Stimulated activated naive CD8-positive, alpha-beta T cell treated with anti-CD3 and anti-CD28 coated beads, Interleukin-15, amount 100 ng/mL, for 72 hours (primary cell): Measurements from ENCODE around the gene AP3B1.
"Not testable (repeated sequence)": the region's sequence is repeated elsewhere in the genome, so short reads cannot be mapped to it uniquely, and the experiment has no call there.

Source experiments
- ATAC-seq: fragments of 150-1000 bp; cut with Tn5 transposase; 2 replicates; pipeline ENCODE4 v1.10.0; 2021; ENCODE audit warnings: mild to moderate bottlenecking, moderate library complexity
- DNase-seq, 2 donors: peaks; one replicate each; pipeline ENCODE4 v3.0.0; 2021 to 2022
- H3K27ac Mint-ChIP-seq, 2 donors: one replicate each; pipeline ENCODE4 v1.8.0; 2022; ENCODE audit warnings: mild to moderate bottlenecking in 2 of 2, mixed read lengths in 2 of 2, moderate library complexity in 2 of 2
- H3K27me3 Mint-ChIP-seq: one replicate; pipeline ENCODE4 v1.8.0; 2022; ENCODE audit warnings: mixed read lengths
- H3K4me1 Mint-ChIP-seq: one replicate; pipeline ENCODE4 v1.8.0; 2022; ENCODE audit warnings: mild to moderate bottlenecking, mixed read lengths
- H3K4me3 Mint-ChIP-seq, 2 donors: one replicate each; pipeline ENCODE4 v1.8.0; 2022; ENCODE audit warnings: mild to moderate bottlenecking in 2 of 2, mixed read lengths in 2 of 2, moderate library complexity in 1 of 2
- H3K9me3 Mint-ChIP-seq, 2 donors: one replicate each; pipeline ENCODE4 v1.8.0; 2022; ENCODE audit warnings: mixed read lengths in 2 of 2

AP3B1 gene

DNA sequence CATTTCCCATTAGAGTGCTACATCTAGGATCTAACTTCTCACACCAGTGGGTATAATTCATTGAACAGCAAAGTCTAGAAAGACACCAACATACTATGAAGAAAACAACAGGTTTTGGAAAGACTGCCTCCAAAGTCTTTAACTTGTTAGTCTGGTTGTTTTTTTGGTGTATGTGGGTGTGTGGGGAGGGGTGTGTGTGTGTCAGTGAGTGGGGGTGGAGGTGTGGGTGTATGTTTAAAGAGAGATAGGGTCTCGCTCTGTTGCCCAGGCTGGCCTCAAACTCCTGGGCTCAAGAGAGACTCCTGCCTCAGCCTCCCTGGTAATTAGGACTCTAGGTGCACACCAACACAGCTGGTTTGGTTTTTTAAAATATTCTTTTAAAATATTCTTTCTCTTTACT is 59.7 kb downstream of the AP3B1 start:
- H3K9me3 Mint-ChIP-seq = no peaks in the 10 kb centered on the region
- no peaks in the 10 kb centered on the region for H3K27me3 Mint-ChIP-seq
- ATAC-seq (no peak), DNase-seq (no peak)
- no peaks in the 10 kb centered on the region for H3K4me1 Mint-ChIP-seq
- H3K4me3 Mint-ChIP-seq = no peak overlapping the region
- H3K27ac Mint-ChIP-seq = no peak overlapping the region

DNA sequence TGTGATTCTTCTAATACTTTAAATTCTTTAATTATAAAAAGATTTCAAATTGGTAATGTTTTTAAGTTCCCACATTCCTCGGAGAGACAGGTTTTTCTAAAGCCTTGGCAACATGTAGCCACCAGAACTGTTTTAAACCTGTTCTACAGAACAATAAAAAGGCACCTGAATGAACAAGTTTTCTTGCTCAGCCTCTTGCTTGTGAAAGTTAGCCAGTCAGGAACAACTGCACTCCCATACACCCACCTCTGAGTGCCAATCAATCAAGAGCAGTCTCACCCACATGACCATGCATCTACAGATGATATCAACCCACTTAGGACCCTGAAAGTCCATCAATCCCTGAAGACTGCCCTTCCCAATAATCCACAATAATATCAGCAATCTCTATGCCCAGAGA is 62.3 kb downstream of the AP3B1 start:
- no peaks in the 10 kb centered on the region for H3K9me3 Mint-ChIP-seq
- no peak overlapping the region for H3K27ac Mint-ChIP-seq
- DNase-seq (no peak), ATAC-seq (no peak)
- H3K27me3 Mint-ChIP-seq = no peaks in the 10 kb centered on the region
- no peak overlapping the region for H3K4me3 Mint-ChIP-seq
- H3K4me1 Mint-ChIP-seq = no peaks in the 10 kb centered on the region

DNA sequence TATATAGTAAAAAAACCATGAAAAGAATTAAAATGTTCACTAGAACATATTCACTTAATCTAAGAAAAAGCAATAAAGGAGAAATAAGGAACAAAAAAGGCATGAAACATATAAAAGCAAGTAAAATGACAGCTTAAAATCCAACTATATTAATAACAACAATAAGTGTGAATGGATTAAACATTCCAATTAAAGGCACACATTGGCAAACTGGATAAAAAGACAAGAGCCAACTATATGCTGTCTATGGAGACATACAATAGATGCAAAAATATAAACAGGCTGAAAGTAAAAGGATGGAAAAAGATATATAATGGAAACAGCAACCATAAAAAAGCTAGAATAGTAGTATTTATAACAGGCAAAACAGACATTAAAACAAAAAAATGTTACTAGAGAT is 70.1 kb downstream of the AP3B1 start:
- no peak overlapping the region for H3K27ac Mint-ChIP-seq
- H3K9me3 Mint-ChIP-seq = no peaks in the 10 kb centered on the region
- ATAC-seq (no peak), DNase-seq (no peak)
- no peaks in the 10 kb centered on the region for H3K27me3 Mint-ChIP-seq
- H3K4me1 Mint-ChIP-seq = peaks cover 6% of the 10 kb centered on the region
- H3K4me3 Mint-ChIP-seq = no peak overlapping the region

DNA sequence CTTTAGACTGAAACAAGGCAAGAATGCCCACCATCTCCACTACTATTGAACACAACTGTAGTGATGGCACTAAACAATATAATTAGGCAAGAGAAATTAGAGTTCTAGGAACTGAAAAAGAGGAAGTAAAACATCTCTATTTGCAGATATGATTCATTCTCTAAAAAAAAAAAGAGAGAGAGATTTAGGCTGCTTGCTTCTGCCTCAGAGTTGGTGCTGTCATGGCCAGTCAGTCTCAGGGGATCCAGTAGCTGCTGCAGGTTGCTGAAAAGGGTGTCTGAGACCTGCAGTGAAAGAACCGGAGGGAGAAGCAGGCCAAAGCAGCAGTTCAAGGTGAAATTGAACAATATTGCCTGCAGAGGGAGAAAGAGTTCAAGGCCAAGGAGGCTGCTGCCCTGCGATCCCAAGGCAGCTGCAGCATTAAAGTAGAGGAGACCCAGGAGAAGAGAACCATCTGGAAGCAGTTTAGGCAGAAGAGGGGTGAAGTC is 72.5 kb downstream of the AP3B1 start:
- DNase-seq (no peak), ATAC-seq (no peak)
- H3K27me3 Mint-ChIP-seq = no peaks in the 10 kb centered on the region
- no peak overlapping the region for H3K4me3 Mint-ChIP-seq
- no peak overlapping the region for H3K27ac Mint-ChIP-seq
- H3K9me3 Mint-ChIP-seq = no peaks in the 10 kb centered on the region
- peaks cover 6% of the 10 kb centered on the region for H3K4me1 Mint-ChIP-seq

DNA sequence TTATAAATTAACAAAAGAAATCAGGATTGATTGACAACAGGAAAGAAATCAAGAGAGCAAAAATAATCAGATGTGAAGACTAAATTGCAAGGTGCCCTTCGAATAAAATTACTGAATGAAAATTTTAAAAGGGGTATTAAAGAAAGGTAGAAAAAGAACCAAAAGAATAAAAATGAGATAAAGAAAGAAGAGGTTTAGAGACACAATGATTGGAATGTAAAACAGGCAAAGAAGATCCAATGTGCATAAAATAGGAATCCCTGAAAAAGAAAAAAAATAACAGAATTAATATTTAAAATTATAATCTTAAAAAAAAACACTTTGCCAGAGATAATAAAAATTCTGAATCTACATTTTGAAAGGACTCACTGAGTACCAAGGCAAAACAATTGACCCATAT is 73.0 kb downstream of the AP3B1 start:
- Mint-ChIP-seq H3K9me3 (no peaks in the 10 kb centered on the region), H3K4me3 (no peak overlapping the region), H3K4me1 (peaks cover 6% of the 10 kb centered on the region), H3K27me3 (no peaks in the 10 kb centered on the region), H3K27ac (no peak overlapping the region)
- DNase-seq = no peak
- no peak for ATAC-seq

DNA sequence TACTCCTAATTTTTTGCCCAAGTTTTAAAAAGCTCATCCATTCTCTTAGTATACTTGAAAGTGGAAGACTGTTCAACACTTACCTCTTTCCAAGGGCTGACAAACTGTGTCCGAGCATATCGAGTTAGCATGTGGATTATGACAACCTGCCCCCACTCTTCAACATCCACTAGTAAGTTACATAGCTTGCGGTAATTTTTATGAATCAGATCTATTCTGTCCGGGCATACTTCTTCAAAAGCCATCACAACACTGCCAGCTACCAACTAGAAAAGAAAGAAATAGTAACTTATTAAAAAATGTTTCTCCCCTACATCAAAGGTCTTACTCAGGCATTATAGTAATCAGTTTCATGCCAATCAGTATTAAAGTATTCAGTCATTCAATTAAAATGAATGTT is 78.5 kb downstream of the AP3B1 start:
- DNase-seq (no peak), ATAC-seq (no peak)
- no peak overlapping the region for H3K4me3 Mint-ChIP-seq
- H3K27ac Mint-ChIP-seq = no peak overlapping the region
- H3K9me3 Mint-ChIP-seq = no peaks in the 10 kb centered on the region
- H3K27me3 Mint-ChIP-seq = no peaks in the 10 kb centered on the region
- no peaks in the 10 kb centered on the region for H3K4me1 Mint-ChIP-seq

DNA sequence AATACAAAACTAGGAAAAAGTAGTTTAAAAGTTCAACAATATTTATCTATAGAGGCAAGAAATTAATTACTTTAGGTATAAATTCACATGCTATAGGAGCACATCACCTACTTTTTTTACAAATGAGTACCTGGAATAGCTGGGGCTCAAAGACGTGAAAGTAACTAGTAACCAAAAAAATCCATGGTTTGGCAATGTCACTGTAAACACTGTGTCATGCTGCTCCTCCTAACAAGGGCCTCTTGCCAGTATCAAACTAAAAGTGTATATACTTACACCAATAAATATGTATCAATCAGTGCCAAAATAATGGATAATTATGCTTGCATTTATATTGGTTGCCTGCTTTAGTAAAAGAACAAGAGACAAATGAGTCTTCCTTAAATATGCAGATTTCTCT is 78.9 kb downstream of the AP3B1 start:
- H3K27ac Mint-ChIP-seq = no peak overlapping the region
- no peak overlapping the region for H3K4me3 Mint-ChIP-seq
- no peak for ATAC-seq
- no peaks in the 10 kb centered on the region for H3K9me3 Mint-ChIP-seq
- H3K4me1 Mint-ChIP-seq = no peaks in the 10 kb centered on the region
- DNase-seq = no peak
- no peaks in the 10 kb centered on the region for H3K27me3 Mint-ChIP-seq

DNA sequence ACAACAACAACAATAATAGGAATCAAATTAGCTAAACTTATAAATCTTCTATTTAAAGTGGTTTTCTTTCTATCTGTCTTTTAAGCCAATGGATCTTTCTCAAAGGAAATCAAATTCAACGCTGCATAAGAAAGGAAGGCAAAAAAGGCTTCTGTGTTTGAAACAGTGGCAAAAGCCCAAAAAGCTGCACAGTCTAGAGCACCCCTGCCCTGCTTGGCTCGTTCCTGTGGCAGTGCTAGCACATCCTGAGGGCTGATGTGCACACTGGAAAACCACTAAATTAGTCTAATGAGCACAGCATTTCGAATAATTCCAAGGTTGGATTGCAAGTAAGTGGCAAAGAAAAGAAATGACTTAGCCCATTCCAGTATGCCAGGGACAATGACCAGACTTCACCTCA is 80.7 kb downstream of the AP3B1 start:
- ATAC-seq (no peak), DNase-seq (no peak)
- Mint-ChIP-seq H3K27ac (no peak overlapping the region), H3K27me3 (no peaks in the 10 kb centered on the region), H3K9me3 (no peaks in the 10 kb centered on the region), H3K4me3 (no peak overlapping the region), H3K4me1 (no peaks in the 10 kb centered on the region)

DNA sequence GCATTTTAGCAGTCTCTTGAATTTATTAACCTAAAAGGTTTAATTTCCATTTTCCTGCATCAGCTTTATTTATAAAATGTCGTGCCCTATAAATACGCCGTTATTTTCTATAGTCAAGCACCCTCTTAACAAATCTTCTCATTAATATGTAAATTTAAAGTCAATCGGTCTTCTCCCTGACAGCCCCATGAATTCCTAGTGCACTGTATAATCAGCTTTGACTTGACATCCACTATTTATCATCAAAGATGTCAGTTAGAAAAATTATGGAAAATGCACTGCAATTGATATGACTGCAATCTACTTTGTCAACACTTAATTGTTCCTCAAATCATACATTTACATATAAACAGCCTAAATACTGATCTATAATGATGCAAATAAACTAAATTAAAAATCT is 83.4 kb downstream of the AP3B1 start:
- no peak overlapping the region for H3K27ac Mint-ChIP-seq
- no peak overlapping the region for H3K4me3 Mint-ChIP-seq
- no peak for ATAC-seq
- DNase-seq = no peak
- no peaks in the 10 kb centered on the region for H3K27me3 Mint-ChIP-seq
- no peaks in the 10 kb centered on the region for H3K9me3 Mint-ChIP-seq
- H3K4me1 Mint-ChIP-seq = no peaks in the 10 kb centered on the region

DNA sequence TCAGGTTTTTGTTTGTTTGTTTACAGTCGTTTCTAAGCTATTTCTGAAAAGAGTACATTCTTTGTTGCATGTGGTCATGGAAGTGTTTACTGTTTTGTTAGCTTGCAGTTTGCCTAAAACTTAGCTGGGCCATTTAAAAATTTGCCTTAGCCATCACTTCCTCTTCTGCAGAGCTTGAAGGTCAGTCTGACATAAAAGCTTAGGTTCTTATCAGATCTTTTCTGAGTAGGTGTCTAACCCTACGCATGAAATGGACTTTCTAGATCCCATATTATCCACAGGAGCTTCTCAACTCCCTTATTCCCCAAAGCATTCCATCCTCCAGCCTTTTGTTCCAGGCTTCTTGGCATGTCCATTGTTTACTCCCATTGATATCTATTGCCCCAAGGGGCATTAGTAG is 90.3 kb downstream of the AP3B1 start:
- peaks cover 14% of the 10 kb centered on the region for H3K4me1 Mint-ChIP-seq
- no peak overlapping the region for H3K4me3 Mint-ChIP-seq
- DNase-seq (no peak), ATAC-seq (no peak)
- H3K9me3 Mint-ChIP-seq = peaks cover 21 to 22% of the 10 kb centered on the region in 2 donors
- no peak overlapping the region for H3K27ac Mint-ChIP-seq
- H3K27me3 Mint-ChIP-seq = no peaks in the 10 kb centered on the region

DNA sequence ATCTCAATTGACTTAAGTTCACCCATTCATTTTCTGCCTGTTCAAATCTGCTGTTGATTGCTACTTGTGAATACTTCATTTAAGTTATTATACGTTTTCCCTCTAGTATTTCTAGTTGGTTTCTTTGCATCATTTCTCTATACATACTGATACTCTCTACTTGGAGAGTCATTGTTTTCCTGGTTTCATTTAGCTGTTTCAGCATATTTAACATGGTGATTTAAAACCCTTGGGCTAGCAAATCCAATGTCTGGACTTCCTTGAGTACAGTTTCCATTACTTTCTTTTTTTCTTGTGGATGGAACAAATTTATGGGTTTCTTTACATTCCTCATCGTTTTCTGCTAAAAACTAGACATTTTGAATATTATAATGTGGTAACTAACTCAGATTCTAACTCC is 90.7 kb downstream of the AP3B1 start:
- ATAC-seq (no peak), DNase-seq (no peak)
- Mint-ChIP-seq H3K4me3 (no peak overlapping the region), H3K9me3 (peaks cover 21 to 22% of the 10 kb centered on the region in 2 donors), H3K4me1 (peaks cover 14% of the 10 kb centered on the region), H3K27ac (no peak overlapping the region), H3K27me3 (no peaks in the 10 kb centered on the region)

DNA sequence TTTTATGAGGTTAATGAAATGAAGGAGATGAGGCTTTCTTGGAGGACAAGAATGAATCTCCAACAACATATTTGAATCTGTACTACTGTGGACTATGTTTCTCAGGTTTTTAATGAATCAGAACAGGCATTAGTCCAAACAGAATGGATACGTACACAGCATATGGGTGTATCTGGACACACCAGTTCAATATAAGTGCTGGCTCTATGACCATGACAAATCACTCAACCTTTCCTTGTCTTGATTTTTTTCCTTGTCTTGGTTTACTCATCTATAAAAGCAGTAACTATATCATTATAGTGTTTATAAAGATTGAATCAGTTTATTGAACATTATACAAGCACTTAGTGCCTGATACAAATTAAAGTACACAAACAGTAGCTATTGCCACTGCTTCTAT is 104.1 kb downstream of the AP3B1 start:
- no peak overlapping the region for H3K27ac Mint-ChIP-seq
- no peaks in the 10 kb centered on the region for H3K4me1 Mint-ChIP-seq
- DNase-seq = no peak
- no peaks in the 10 kb centered on the region for H3K27me3 Mint-ChIP-seq
- ATAC-seq = no peak
- H3K9me3 Mint-ChIP-seq = no peaks in the 10 kb centered on the region
- no peak overlapping the region for H3K4me3 Mint-ChIP-seq

DNA sequence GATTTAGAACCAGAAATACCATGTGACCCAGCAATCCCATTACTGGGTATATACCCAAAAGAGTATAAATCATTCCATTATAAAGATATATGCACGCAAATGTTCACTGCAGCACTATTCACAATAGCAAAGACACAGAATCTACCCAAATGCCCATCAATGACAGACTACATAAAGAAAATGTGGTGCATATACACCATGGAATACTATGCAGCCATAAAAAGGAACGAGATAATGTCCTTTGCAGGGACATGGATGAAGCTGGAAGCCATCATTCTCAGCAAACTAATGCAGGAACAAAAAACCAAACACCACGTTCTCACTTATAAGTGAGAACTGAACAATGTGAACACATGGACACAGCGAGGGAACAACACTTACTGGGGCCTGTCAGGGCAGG is 105.8 kb downstream of the AP3B1 start:
- H3K9me3 Mint-ChIP-seq, H3K27ac Mint-ChIP-seq, H3K4me3 Mint-ChIP-seq, ATAC-seq, H3K27me3 Mint-ChIP-seq, H3K4me1 Mint-ChIP-seq, DNase-seq: not testable (repeated sequence)

DNA sequence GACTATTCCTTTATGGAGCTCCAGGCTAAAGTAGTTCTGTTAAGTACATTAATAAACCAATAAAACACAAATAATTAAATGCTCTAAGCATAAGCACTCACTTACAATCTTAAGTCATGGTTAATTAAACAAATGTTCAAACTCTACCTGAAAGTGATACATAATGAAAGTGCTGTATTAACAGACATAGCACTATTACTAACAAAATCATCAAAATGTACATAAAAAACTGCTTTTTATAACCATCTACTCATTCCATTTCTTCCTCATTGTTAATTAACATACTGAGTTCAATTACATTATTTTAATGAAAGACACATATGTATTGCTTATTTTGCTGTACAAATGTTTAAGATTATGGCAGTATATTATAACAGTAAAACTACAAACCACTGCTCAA is 107.3 kb downstream of the AP3B1 start:
- peaks cover 5% of the 10 kb centered on the region for H3K4me1 Mint-ChIP-seq

DNA sequence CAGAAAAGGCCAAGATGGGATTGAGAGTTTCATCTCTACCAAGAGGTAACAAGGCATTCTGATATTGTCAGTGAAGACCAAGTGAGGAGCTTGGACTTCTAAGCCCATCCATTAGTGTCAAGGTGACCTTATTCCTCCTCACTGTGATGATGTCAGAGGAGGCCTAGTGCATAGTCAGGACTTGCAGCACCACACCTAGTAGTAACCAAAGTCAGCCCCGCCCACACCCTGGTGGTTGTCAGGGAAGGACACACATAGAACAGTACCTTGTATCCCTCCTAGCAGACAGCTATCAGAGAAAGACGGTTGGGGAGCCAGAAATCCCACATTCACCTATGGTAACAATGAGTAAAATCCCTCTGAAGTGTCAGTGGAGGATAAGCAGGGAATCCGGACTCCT is 111.7 kb downstream of the AP3B1 start:
- Mint-ChIP-seq H3K4me1 (peaks cover 5% of the 10 kb centered on the region), H3K4me3 (no peak overlapping the region), H3K27ac (no peak overlapping the region), H3K27me3 (no peaks in the 10 kb centered on the region), H3K9me3 (no peaks in the 10 kb centered on the region)
- ATAC-seq (no peak), DNase-seq (no peak)

More for the DNA sequence above, 107.3 kb downstream of the AP3B1 start:
- ATAC-seq (no peak), DNase-seq (no peak)
- Mint-ChIP-seq H3K27me3 (no peaks in the 10 kb centered on the region), H3K9me3 (no peaks in the 10 kb centered on the region), H3K4me3 (no peak overlapping the region), H3K27ac (no peak overlapping the region)

DNA sequence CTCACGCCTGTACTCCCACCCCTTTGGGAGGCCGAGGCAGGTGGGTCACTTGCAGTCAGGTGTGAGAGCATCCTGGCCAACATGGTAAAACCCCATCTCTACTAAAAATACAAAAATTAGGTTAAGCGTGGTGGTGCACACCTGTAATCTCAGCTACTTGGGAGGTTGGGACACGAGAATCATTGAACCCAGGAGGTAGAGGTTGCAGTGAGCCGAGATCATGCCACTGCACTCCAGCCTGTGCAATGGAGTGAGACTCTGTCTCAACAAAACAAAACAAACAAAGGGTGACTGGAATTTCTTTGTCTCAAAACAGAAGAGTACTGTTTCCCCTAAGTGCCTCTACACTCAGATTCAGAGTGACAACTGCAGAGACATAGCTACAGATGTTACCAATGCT is 116.1 kb downstream of the AP3B1 start:
- DNase-seq (no peak), ATAC-seq (no peak)
- Mint-ChIP-seq H3K27me3 (no peaks in the 10 kb centered on the region), H3K27ac (no peak overlapping the region), H3K4me3 (no peak overlapping the region), H3K4me1 (peaks cover 5% of the 10 kb centered on the region), H3K9me3 (peaks cover 6 to 10% of the 10 kb centered on the region in 2 donors)

DNA sequence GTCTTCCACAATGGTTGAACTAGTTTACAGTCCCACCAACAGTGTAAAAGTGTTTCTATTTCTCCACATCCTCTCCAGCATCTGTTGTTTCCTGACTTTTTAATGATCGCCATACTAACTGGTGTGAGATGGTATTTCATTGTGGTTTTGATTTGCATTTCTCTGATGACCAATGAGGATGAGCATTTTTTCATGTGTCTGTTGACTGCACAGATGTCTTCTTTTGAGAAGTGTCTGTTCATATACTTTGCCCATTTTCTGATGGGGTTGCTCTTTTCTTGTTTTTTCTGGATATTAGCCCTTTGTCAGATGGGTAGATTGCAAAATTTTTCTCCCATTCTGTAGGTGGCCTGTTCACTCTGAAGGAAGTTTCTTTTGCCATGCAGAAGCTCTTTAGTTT is 124.2 kb downstream of the AP3B1 start:
- DNase-seq, ATAC-seq, H3K27me3 Mint-ChIP-seq, H3K27ac Mint-ChIP-seq, H3K4me3 Mint-ChIP-seq, H3K4me1 Mint-ChIP-seq: not testable (repeated sequence)
- peaks cover 28 to 30% of the 10 kb centered on the region in 2 donors for H3K9me3 Mint-ChIP-seq
